22Rv1 (cell line): ENCODE measurements around the gene AGMO.

ENCODE experiments used
- CTCF ChIP-seq: fragments of 450-650 bp; IDR thresholded peaks from 2 replicates; pipeline ENCODE4 v1.5.1; 2017; ENCODE audit warnings: mild to moderate bottlenecking
- ZFX ChIP-seq: fragments of 450-650 bp; IDR thresholded peaks from 2 replicates; pipeline ENCODE4 v1.6.1; 2017; ENCODE audit warnings: antibody characterized with exemption, borderline replicate concordance

- TF ChIP-seq CTCF (no peak), ZFX (no peak)
These were observed 282.2 kb downstream of the AGMO start for GRCh38 chr7:15279640-15280039.
